ENCODE measurements around the gene ITPA.

DNA sequence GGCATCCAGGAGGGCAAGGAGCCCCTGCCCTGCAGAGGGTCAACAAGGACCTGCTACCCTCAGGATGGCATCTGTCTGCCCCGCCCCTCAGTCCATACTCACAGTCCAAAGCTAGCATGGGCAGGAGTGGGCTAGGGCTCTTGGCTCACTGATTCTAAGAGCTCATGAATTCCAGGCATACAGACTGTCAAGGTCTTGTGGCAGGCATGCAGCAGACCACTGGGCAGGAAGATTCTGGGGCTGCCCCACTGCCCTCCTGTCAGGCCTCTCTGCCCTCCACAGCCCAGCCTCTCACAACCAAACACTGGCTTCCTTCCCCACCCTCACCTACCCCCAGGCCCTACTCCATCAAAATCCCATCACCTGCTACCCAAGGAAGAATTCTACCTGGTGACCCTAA, 35.3 kb downstream of the ITPA start:
- TF ChIP-seq, protein P1, sequence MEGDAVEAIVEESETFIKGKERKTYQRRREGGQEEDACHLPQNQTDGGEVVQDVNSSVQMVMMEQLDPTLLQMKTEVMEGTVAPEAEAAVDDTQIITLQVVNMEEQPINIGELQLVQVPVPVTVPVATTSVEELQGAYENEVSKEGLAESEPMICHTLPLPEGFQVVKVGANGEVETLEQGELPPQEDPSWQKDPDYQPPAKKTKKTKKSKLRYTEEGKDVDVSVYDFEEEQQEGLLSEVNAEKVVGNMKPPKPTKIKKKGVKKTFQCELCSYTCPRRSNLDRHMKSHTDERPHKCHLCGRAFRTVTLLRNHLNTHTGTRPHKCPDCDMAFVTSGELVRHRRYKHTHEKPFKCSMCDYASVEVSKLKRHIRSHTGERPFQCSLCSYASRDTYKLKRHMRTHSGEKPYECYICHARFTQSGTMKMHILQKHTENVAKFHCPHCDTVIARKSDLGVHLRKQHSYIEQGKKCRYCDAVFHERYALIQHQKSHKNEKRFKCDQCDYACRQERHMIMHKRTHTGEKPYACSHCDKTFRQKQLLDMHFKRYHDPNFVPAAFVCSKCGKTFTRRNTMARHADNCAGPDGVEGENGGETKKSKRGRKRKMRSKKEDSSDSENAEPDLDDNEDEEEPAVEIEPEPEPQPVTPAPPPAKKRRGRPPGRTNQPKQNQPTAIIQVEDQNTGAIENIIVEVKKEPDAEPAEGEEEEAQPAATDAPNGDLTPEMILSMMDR (IDR thresholded peaks at IDR 0.05): no peak
- TF ChIP-seq POLR2A (IDR thresholded peaks at IDR 0.05): no peak
